H9 (cell line): ENCODE measurements around the gene LRFN3. TPM values are rescaled to one million over a fixed set of nuclear protein-coding genes. Genes with fewer than 3 reads are reported as not detected.

Experiments used
- DNase-seq: peaks from one replicate; pipeline ENCODE4 v3.0.0-alpha.2; 2017
- H2AFZ ChIP-seq: one replicate; pipeline ENCODE4 v1.6.1; 2013; ENCODE audit warnings: mild to moderate bottlenecking, low read length, control low read depth, moderate library complexity
- H2AK5ac ChIP-seq: 2 replicates; pipeline ENCODE4 v1.6.1; 2013; ENCODE audit warnings: low read length, control low read depth, mixed read lengths; ENCODE audit not compliant: insufficient read length
- H2BK120ac ChIP-seq: one replicate; pipeline ENCODE4 v1.6.1; 2013; ENCODE audit warnings: low read depth, mild to moderate bottlenecking, low read length, control low read depth, inconsistent platforms; ENCODE audit not compliant: poor library complexity, severe bottlenecking
- H2BK12ac ChIP-seq: 2 replicates; pipeline ENCODE4 v1.6.1; 2013; ENCODE audit warnings: low read length, control low read depth, mixed read lengths, low read depth; ENCODE audit not compliant: insufficient read length
- H2BK15ac ChIP-seq: 2 replicates; pipeline ENCODE4 v1.6.1; 2013; ENCODE audit warnings: low read depth, low read length, control low read depth
- H2BK20ac ChIP-seq: one replicate; pipeline ENCODE4 v1.6.1; 2013; ENCODE audit warnings: low read depth, mild to moderate bottlenecking, low read length, control low read depth, inconsistent platforms; ENCODE audit not compliant: poor library complexity, severe bottlenecking
- H2BK5ac ChIP-seq: 2 replicates; pipeline ENCODE4 v1.6.1; 2013; ENCODE audit warnings: low read length, control low read depth, mixed read lengths; ENCODE audit not compliant: insufficient read length
- H3K14ac ChIP-seq: 2 replicates; pipeline ENCODE4 v1.6.1; 2013; ENCODE audit warnings: low read length, control low read depth; ENCODE audit not compliant: insufficient read depth
- H3K18ac ChIP-seq: 2 replicates; pipeline ENCODE4 v1.6.1; 2013; ENCODE audit warnings: low read depth, mild to moderate bottlenecking, mixed read lengths, low read length, control low read depth; ENCODE audit not compliant: insufficient read length
- H3K23ac ChIP-seq: 2 replicates; pipeline ENCODE4 v1.6.1; 2013; ENCODE audit warnings: low read length, control low read depth, mixed read lengths, low read depth; ENCODE audit not compliant: insufficient read length
- H3K23me2 ChIP-seq: 2 replicates; pipeline ENCODE4 v1.6.1; 2013; ENCODE audit warnings: low read depth, mild to moderate bottlenecking, mixed read lengths, low read length, control low read depth; ENCODE audit not compliant: insufficient read length, poor library complexity, severe bottlenecking
- H3K27ac ChIP-seq: 2 replicates; pipeline ENCODE4 v1.5.1; 2013; ENCODE audit warnings: low read length, control low read depth, mixed read lengths, low read depth; ENCODE audit not compliant: insufficient read length
- H3K27me3 ChIP-seq: 2 replicates; pipeline ENCODE4 v1.6.1; 2013; ENCODE audit warnings: low read length, control low read depth, inconsistent platforms; ENCODE audit not compliant: insufficient read depth
- H3K4ac ChIP-seq: 2 replicates; pipeline ENCODE4 v1.6.1; 2013; ENCODE audit warnings: low read depth, mild to moderate bottlenecking, control low read depth, inconsistent platforms, low read length, moderate library complexity
- H3K4me1 ChIP-seq: 2 replicates; pipeline ENCODE4 v1.6.1; 2013; ENCODE audit warnings: low read length, control low read depth, inconsistent platforms; ENCODE audit not compliant: insufficient read depth
- H3K4me2 ChIP-seq: 2 replicates; pipeline ENCODE4 v1.6.1; 2013; ENCODE audit warnings: low read length, control low read depth, mixed read lengths; ENCODE audit not compliant: insufficient read length, insufficient read depth
- H3K56ac ChIP-seq: 2 replicates; pipeline ENCODE4 v1.6.1; 2013; ENCODE audit warnings: low read depth, mild to moderate bottlenecking, mixed read lengths, low read length, control low read depth; ENCODE audit not compliant: insufficient read length
- H3K79me1 ChIP-seq: 2 replicates; pipeline ENCODE4 v1.6.1; 2013; ENCODE audit warnings: low read depth, mild to moderate bottlenecking, moderate library complexity, low read length, control low read depth, inconsistent platforms; ENCODE audit not compliant: insufficient read depth, poor library complexity, severe bottlenecking
- H3K79me2 ChIP-seq: 2 replicates; pipeline ENCODE4 v1.6.1; 2013; ENCODE audit warnings: low read length, control low read depth, inconsistent platforms; ENCODE audit not compliant: insufficient read depth
- H3K9ac ChIP-seq: 2 replicates; pipeline ENCODE4 v1.6.1; 2013; ENCODE audit warnings: low read length, control low read depth, mixed read lengths; ENCODE audit not compliant: insufficient read length; ENCODE audit errors: extremely low read depth
- H3K9me3 ChIP-seq: one replicate; pipeline ENCODE4 v1.6.1; 2013; ENCODE audit warnings: low read depth, low read length, inconsistent platforms; ENCODE audit not compliant: control insufficient read depth
- H3T11ph ChIP-seq: one replicate; pipeline ENCODE4 v1.6.1; 2013; ENCODE audit warnings: mild to moderate bottlenecking, low read length, control low read depth, inconsistent platforms
- H4K20me1 ChIP-seq: one replicate; pipeline ENCODE4 v1.6.1; 2013; ENCODE audit not compliant: control insufficient read depth, insufficient read length, insufficient read depth
- H4K5ac ChIP-seq: 2 replicates; pipeline ENCODE4 v1.6.1; 2013; ENCODE audit warnings: low read depth, mild to moderate bottlenecking, mixed read lengths, low read length, control low read depth; ENCODE audit not compliant: insufficient read length
- H4K8ac ChIP-seq: replicated peaks from 2 replicates; pipeline ENCODE4 v1.6.1; 2013; ENCODE audit warnings: low read length, control low read depth, mixed read lengths, low read depth; ENCODE audit not compliant: insufficient read length
- H4K91ac ChIP-seq: 2 replicates; pipeline ENCODE4 v1.6.1; 2013; ENCODE audit warnings: low read depth, mild to moderate bottlenecking, moderate library complexity, mixed read lengths, low read length, control low read depth; ENCODE audit not compliant: insufficient read length
- H3K27ac Mint-ChIP-seq, 3 experiments: 2 replicates in 2 of 3; 3 replicates in 1 of 3; pipeline ENCODE4 v1.8.0; 2020 to 2021; ENCODE audit warnings: mixed read lengths in 3 of 3, mild to moderate bottlenecking in 1 of 3, moderate library complexity in 1 of 3
- H3K27me3 Mint-ChIP-seq: 2 replicates; pipeline ENCODE4 v1.8.0; 2021; ENCODE audit warnings: low read depth, mild to moderate bottlenecking, moderate library complexity, mixed read lengths
- H3K36me3 Mint-ChIP-seq, 3 experiments: 2 replicates in 2 of 3; 3 replicates in 1 of 3; pipeline ENCODE4 v1.8.0; 2020 to 2021; ENCODE audit warnings: low read depth in 3 of 3, mixed read lengths in 3 of 3; ENCODE audit not compliant: insufficient read depth in 1 of 3
- H3K4me1 Mint-ChIP-seq, 2 experiments: 2 replicates each; pipeline ENCODE4 v1.8.0; 2020; ENCODE audit warnings: mixed read lengths in 2 of 2
- H3K4me3 Mint-ChIP-seq, 2 experiments: 2 replicates in 1 of 2; 3 replicates in 1 of 2; pipeline ENCODE4 v1.8.0; 2020 to 2021; ENCODE audit warnings: mild to moderate bottlenecking in 2 of 2, mixed read lengths in 2 of 2, moderate library complexity in 1 of 2
- H3K9me3 Mint-ChIP-seq, 2 experiments: 2 replicates in 1 of 2; 3 replicates in 1 of 2; pipeline ENCODE4 v1.8.0; 2020; ENCODE audit warnings: mild to moderate bottlenecking in 2 of 2, mixed read lengths in 2 of 2, moderate library complexity in 1 of 2
- CTCF ChIP-seq: fragments of 200-600 bp; sonication (generic); conservative IDR thresholded peaks from 3 replicates; pipeline ENCODE4 v1.8.0; 2021; ENCODE audit warnings: antibody characterized with exemption, mild to moderate bottlenecking
- WGBS: extraction: QIAGEN DNeasy Blood & Tissue Kit; methylation state at CpG from one replicate; pipeline ENCODE4 v1.1.7; 2013; ENCODE audit warnings: missing lambda C conversion rate, low lambda C conversion rate, mixed read lengths; ENCODE audit not compliant: insufficient read length; ENCODE audit errors: extremely low coverage; 5-methylcytosine and 5-hydroxymethylcytosine counted together
- total RNA-seq: library from RNA; stranded (reverse); gene quantifications from 2 replicates; pipeline ENCODE4 v1.2.1, GENCODE V29; 2021

Gene LRFN3
- total RNA-seq, 1 experiment from 2014 or later, result 20.5 TPM

GRCh38 chr19:35919306-35919705, 16.9 kb upstream of the LRFN3 start:
- Histone ChIP-seq H3K27me3 (no peaks in the 10 kb centered on the region), H3K4me2 (no peak overlapping the region), H3K9ac (no peak overlapping the region), H3T11ph (no peak overlapping the region), H3K23ac (no peak overlapping the region), H2BK20ac (no peak overlapping the region), H3K4ac (no peak overlapping the region), H2BK12ac (no peak overlapping the region), H3K56ac (no peak overlapping the region), H3K23me2 (no peaks in the 10 kb centered on the region), H3K9me3 (no peaks in the 10 kb centered on the region), H2BK120ac (no peak overlapping the region), H3K4me1 (no peaks in the 10 kb centered on the region), H3K79me2 (no peaks in the 10 kb centered on the region), H4K5ac (no peak overlapping the region), H2AFZ (no peak overlapping the region), H4K20me1 (no peaks in the 10 kb centered on the region), H2AK5ac (no peak overlapping the region), H3K27ac (no peak overlapping the region), H3K18ac (no peak overlapping the region), H2BK5ac (no peak overlapping the region), H4K8ac (no peak overlapping the region), H3K14ac (no peak overlapping the region), H4K91ac (no peak overlapping the region), H3K79me1 (no peaks in the 10 kb centered on the region), H2BK15ac (no peak overlapping the region)
- peaks cover 18% of the 10 kb centered on the region for H3K27me3 Mint-ChIP-seq
- no peak overlapping the region for H3K27ac Mint-ChIP-seq
- H3K36me3 Mint-ChIP-seq, result no peaks in the 10 kb centered on the region
- no peak for DNase-seq
- no peak overlapping the region for H3K4me3 Mint-ChIP-seq
- no CpG with 5 or more reads among the region's 11 CpGs for WGBS
- no peak for TF ChIP-seq CTCF
- H3K9me3 Mint-ChIP-seq, result no peaks in the 10 kb centered on the region
- H3K4me1 Mint-ChIP-seq, result peaks cover 3 to 6% of the 10 kb centered on the region in 2 experiments
